Measurements from ENCODE around the gene B4GALT6. TPM values are rescaled to one million over a fixed set of nuclear protein-coding genes. Genes with fewer than 3 reads are reported as not detected.

Gene B4GALT6
- total RNA-seq, 1 donor from 2014 or later, result 3.5 TPM

- H3K36me3 ChIP-seq, result no peaks in the 10 kb centered on the region
- H3K4me1 ChIP-seq, result no peaks in the 10 kb centered on the region
- no peaks in the 10 kb centered on the region for H3K27me3 ChIP-seq
- no peaks in the 10 kb centered on the region for H3K9me3 ChIP-seq
- no peak overlapping the region for H3K4me3 ChIP-seq
- intact Hi-C loops (cut with DNase I), result no loop called here
- no peak overlapping the region for H3K27ac ChIP-seq
- DNase-seq, result no peak
- TF ChIP-seq CTCF (IDR thresholded peaks at IDR 0.05), result no peak
- ATAC-seq, result no peak
Measured at GRCh38 chr18:31603315-31603714, 81.1 kb downstream of the B4GALT6 start.

- intact Hi-C loops (cut with DNase I), result no loop called here
- H3K9me3 ChIP-seq, result no peaks in the 10 kb centered on the region
- ATAC-seq (no peak), DNase-seq (no peak)
- H3K27me3 ChIP-seq, result no peaks in the 10 kb centered on the region
- no peaks in the 10 kb centered on the region for H3K36me3 ChIP-seq
- no peaks in the 10 kb centered on the region for H3K4me1 ChIP-seq
- no peak for TF ChIP-seq CTCF (IDR thresholded peaks at IDR 0.05)
- H3K27ac ChIP-seq, result no peak overlapping the region
- no peak overlapping the region for H3K4me3 ChIP-seq
Measured at GRCh38 chr18:31598021-31598805, 86.2 kb downstream of the B4GALT6 start.

GRCh38 chr18:31596081-31596872 lies 88.1 kb downstream of the B4GALT6 start:
- Histone ChIP-seq H3K27me3 (no peaks in the 10 kb centered on the region), H3K4me3 (no peak overlapping the region), H3K27ac (no peak overlapping the region), H3K36me3 (no peaks in the 10 kb centered on the region), H3K4me1 (no peaks in the 10 kb centered on the region), H3K9me3 (no peaks in the 10 kb centered on the region)
- intact Hi-C loops (cut with DNase I), result no loop called here
- DNase-seq (no peak), ATAC-seq (no peak)
- no peak for TF ChIP-seq CTCF (IDR thresholded peaks at IDR 0.05)

- TF ChIP-seq CTCF (IDR thresholded peaks at IDR 0.05), result no peak
Measured at GRCh38 chr18:31595121-31595771, 89.1 kb downstream of the B4GALT6 start.

GRCh38 chr18:31592506-31593157 lies 91.7 kb downstream of the B4GALT6 start:
- TF ChIP-seq CTCF (IDR thresholded peaks at IDR 0.05), result no peak
- no peaks in the 10 kb centered on the region for H3K27me3 ChIP-seq
- H3K36me3 ChIP-seq, result no peaks in the 10 kb centered on the region
- H3K4me1 ChIP-seq, result no peaks in the 10 kb centered on the region
- intact Hi-C loops (cut with DNase I), result no loop called here
- DNase-seq (no peak), ATAC-seq (no peak)
- H3K4me3 ChIP-seq, result no peak overlapping the region
- no peak overlapping the region for H3K27ac ChIP-seq
- H3K9me3 ChIP-seq, result no peaks in the 10 kb centered on the region

More at GRCh38 chr18:31595121-31595771, 89.1 kb downstream of the B4GALT6 start:
- H3K4me1 ChIP-seq, result no peaks in the 10 kb centered on the region
- DNase-seq (no peak), ATAC-seq (no peak)
- H3K27ac ChIP-seq, result no peak overlapping the region
- H3K9me3 ChIP-seq, result no peaks in the 10 kb centered on the region
- no peaks in the 10 kb centered on the region for H3K36me3 ChIP-seq
- no peak overlapping the region for H3K4me3 ChIP-seq
- no peaks in the 10 kb centered on the region for H3K27me3 ChIP-seq
- intact Hi-C loops (cut with DNase I), result no loop called here

Data from upper lobe of right lung (tissue), 1 donor.